GM21515 (cell line): ENCODE results near the gene TDRD9.
"Not testable (repeated sequence)": the region's sequence is repeated elsewhere in the genome, so short reads cannot be mapped to it uniquely, and the experiment has no call there.

Experiments
- ATAC-seq: cut with Tn5 transposase; IDR thresholded peaks from one replicate; pipeline ENCODE4 v1.9.1; 2021; ENCODE audit not compliant: unreplicated experiment

The TDRD9 gene

DNA sequence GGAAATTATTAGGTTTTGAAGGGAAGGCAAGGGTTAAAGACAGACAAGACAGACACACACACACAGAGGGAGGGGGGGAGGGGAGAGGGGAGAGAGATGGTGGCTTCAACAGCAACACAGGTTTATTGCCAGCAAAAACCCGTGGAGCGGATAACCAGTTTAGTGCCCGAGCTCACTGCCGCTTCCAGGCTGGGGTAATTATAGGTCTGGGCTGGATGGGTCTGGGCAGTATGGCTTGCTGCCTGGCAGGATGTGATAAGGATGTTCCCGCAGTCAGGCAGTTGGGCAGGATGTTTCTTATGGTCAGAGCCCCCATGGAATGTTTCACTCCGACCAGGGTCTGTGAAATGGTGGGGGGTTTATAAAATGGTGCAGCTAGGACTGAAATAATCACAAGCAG is 4.4 kb upstream of the TDRD9 start:
- no peak for ATAC-seq

DNA sequence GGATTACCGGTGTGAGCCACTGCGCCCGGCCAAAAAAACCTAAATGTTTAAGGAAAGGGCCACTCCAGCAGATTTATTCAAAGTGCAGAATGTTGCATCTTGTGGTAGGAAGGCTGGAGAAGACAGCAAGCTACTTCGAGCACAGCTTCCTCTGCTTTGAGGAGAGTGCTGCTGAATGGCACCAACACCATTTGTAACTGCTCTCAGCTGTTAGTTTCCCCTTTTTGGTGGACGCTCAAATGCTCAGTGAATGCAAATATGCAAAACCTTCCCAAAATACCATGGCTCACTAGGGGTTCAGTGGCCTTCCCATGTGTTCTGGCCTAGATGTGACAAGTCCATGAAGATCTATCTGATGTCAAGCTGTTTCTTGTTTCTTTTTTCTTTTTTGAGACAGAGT is 2.9 kb upstream of the TDRD9 start:
- ATAC-seq, result no peak

DNA sequence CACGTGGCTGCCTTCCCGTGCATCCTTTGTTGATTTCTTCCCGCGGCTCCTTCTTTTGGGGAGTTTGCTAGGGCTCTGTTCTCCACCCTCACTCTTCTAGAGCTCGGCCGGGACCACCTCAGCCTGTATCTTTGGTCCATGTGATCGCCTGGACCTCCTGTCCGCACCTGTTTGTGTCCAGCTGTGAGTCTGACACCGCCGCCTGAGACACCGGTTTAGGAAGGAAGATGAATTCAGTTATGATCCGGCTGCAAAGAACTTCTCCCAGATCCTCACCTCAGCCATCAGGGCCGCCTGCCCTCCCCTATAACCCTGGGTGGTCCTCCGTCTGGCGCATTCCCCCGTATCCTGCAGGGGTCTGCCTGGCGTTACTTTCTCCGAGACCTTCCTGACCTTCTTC is 690 bp upstream of the TDRD9 start:
- no peak for ATAC-seq

DNA sequence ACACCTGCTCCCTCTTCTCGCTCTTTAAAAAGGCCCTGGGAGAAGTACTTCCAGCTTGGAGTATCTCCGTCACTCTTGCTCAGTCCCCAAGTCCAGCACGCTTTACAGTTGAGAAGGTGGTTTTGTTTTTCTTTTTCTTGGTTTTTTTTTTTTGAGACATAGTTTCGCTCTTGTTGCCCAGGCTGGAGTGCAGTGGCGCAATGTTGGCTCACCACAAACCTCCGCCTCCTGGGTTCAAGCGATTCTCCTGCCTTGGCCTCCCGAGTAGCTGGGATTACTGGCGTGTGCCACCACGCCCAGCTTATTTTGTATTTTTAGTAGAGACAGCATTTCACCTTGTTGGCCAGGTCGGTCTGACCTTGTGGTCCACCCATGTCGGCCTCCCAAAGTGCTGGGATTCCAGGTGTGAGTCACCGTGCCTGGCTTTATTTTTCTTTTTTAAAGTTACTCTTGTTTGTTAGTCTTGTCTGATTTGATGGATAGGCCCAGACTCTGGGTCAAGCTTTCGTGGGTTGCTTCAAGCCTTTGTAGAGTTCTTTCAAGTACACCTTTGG is 1.9 kb downstream of the TDRD9 start:
- ATAC-seq, result no peak

DNA sequence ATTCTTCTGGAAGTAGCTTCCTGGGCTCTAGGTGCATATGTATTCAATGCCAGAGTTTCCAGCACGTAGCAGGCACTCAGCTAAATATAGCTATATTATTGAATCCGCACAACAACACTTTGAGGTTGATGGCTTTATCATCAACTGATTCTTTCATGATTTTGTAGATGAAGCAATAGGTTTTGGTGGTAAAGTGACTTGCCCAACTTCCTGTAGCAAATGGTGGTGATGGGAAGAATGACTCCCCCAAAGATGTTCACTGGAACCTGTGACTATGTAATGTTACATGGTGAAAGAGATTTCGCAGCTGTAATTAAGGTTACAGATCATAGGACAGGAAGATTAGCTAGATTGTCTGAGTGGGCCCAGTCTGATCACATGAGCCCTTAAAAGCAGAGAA is 3.2 kb downstream of the TDRD9 start:
- ATAC-seq, result no peak

DNA sequence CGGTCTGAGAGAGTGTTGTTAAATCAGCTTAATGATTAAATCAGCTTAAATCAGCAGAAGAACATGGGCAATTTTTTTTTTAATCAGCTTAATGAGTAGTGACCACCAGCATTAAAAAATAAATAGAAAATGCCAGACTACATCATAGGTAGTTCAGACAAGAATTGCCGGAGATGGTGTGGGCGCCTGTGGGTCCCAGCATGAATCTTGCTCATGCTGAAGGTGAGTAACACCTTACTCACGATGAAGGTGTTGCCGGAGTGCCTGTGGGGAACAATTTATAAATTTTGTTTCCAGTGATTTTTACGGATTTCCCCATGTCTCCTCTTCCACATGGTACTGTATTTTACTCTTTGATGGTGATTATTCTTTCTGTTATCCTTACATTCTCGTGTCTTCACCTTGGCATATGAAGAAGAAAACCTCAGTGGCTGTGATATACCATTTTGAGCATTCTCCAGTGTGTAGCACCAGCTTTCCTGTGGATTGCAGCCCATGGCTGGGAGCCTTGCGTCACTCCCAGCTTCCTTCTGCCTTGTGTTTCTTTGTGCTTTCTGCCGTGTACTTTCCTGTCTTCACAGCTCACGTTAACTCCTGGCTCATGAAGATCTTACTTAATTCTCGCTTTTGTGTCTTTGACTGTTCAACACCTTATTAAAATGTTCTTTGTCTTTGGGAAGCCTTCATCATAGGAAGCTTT is 4.7 kb downstream of the TDRD9 start:
- ATAC-seq, result no peak

DNA sequence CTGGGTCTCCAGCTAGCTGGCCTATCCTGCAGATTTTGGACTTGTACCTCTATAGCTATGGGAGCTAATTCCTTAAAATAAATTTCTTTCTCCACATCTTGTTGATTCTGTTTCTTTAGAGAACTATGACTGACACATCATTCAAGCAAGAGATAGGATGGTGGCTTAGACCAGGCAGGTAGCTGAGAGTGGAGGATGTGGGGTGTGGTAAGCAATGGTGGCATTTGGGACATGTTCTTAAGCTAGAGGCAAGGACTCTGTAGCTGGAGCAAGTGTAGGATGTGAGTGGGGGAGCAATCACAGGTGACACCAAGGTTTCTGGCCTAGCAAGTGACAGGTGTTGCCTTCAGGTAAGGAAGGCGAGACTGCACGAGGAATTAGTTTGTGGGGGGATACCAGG is 6.8 kb downstream of the TDRD9 start:
- no peak for ATAC-seq

DNA sequence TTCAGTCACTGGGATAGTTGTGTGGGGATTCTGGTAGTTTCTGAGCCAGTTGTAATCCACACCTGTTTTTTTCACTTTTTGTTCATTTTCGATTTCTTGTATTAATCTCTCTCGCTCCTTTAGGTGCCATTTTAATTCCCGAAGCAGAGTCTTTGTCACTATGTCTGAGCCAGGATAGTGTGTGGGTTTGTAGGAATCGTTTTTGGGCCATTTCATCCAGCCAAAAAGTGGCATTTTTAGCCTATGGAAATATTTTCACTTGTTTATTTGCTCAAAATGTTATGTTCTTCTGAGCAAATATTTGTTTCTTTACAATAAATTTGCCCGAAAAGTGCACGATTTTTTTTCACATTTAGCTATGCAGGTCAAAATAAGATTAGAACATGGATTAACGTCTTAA is 13.2 kb downstream of the TDRD9 start:
- no peak for ATAC-seq

DNA sequence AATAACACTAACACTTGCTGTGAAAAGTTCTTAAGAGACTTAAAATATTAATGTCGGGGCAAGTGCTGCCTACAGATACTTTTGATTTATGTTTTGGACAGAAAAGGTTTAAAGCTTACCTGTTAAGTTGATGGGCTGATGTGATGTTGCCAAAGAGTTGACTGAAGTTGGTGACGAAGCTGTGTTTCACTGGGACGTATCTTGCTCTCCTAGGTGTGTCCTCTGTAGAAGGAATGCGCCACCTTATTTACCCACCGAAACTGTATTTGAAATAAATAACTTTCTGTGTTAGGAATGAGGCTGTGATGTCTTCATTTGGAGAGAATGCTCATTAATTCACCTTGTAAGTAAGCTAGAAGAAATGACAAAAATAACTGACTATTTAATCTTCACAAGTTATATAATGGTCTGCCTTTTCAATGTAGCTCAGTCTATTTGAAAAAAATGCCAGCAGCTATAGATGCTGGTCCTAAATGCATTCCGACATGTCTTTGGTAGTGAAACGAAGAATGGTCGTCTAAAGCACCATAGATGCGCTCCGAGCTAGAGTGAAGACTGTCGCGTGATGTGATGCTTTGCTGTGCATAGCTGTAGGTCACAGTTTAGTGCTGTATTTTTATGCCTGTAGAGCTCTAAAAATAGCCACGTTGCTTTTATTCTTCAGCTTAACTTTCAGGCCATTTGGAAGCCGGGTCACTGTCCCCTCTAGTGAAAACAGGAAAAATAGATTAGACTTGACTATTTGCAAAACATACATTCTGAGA is 13.9 kb downstream of the TDRD9 start, which contains the start of gene RD3L:
RD3L (minus strand) TSS at position 557 of the 764 bp plus-strand sequence. CDS start 834 bp downstream, outside the sequence.
- no peak for ATAC-seq

DNA sequence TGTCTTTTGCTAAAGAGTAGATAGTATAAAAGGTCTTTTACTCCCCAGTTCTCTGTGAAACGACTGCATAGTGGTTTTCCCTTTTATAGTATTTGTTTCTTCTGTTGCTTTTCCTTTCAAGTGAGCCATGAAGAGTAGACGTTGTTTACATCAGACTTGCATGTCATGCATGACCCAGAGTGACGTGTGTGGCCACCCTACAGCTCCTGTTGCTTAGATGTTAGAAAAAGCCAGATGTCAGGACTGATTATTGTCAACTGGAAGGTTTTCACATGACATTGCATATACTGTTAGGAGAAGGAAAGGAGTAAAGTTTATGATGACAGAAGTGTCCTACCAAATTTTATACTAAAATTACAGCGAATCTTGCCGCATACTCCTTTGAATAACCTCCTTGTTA is 15.4 kb downstream of the TDRD9 start:
- ATAC-seq, result no peak

DNA sequence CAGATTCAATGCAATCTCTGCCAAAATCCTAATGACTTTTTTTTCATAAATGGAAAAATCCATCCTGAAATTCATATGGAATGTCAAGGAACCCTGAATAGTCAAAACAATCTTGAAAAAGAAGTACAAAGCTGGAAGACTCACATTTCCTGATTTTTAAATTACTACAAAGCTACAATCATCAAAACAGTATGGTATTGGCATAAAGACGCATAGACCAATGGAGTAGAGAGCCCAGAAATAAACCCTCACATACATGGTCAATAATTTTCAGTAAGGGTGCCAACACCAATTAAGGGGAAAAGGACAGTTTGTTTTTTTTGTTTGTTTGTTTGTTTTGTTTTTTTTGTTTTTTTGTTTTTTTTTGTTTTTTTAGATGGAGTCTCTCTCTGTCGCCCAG is 18.7 kb downstream of the TDRD9 start:
- ATAC-seq, result no peak

DNA sequence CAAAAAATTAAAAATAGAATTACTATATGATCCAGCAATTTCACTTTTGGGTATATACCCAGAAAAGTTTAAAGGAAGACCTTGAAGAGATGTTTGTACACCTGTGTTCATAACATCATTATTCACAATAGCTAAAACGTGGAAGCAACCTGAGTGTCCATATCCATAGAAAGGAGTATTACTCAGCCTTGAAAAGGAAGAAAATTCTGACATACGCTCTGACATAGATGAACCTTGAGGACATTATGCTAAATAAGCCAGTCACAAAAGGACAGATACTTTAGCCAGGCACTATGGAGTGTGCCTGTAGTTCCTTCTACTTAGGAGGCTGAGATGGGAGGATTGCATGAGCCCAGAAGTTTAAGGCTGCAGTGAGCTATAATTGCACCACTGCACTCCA is 20.2 kb downstream of the TDRD9 start:
- no peak for ATAC-seq

DNA sequence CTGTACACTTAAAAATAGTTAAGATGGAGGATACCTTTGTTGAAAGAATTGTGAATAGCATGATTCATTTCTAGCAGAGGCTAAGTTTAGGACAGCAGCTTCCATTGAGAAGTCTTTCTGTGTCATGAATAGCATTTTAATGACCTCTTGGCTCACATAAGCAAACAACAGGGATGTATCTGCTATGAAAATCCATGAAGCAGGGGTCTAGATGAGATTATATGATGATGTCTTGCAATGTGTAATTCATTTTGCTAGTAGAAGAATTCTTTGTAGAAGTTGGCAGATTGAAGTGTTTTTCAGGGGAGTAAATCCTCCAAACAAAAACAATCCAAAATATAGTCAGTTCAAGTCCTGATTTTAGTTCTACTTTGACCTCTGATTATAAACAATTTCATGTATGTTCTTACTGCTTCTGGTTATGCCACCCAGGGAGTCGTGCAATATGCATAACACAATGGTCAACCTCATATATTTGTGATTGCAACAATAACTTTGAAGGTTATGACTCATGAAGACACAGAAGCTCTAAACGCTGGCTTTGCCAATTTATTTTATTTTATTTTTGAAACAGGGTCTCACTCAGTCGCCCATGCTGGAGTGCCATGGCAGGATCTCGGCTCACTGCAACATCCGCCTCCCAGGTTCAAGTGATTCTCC is 21.0 kb downstream of the TDRD9 start:
- ATAC-seq, result no peak

DNA sequence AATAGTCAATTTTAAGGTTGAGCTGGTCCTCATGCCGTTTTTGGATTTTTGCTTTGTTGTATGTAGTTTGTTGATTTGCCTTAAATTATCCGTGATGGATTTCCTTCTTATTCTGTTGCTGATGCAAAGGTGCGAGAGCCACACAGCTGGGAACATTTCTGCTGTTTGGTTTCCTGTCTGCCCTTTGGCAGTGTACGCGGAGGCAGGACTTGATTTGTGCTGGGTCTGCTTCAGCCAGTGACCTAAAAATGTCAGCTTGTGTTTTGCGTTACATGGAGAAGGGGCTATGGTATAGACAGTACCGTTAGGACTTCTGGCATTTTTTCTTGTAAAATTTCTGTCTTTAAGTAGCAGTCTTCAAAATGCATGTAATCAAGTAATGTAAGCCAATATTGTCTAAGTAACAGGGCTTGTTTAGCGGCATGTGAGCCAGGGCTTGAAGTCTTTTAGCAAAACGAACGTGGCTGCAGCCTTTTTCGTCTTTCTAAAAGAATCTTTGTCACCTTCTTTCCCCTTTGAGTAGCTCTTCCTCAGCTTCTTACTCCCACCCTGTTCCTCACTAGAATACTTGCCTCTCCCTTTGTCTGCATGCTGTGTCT is 32.3 kb downstream of the TDRD9 start:
- ATAC-seq, result no peak

DNA sequence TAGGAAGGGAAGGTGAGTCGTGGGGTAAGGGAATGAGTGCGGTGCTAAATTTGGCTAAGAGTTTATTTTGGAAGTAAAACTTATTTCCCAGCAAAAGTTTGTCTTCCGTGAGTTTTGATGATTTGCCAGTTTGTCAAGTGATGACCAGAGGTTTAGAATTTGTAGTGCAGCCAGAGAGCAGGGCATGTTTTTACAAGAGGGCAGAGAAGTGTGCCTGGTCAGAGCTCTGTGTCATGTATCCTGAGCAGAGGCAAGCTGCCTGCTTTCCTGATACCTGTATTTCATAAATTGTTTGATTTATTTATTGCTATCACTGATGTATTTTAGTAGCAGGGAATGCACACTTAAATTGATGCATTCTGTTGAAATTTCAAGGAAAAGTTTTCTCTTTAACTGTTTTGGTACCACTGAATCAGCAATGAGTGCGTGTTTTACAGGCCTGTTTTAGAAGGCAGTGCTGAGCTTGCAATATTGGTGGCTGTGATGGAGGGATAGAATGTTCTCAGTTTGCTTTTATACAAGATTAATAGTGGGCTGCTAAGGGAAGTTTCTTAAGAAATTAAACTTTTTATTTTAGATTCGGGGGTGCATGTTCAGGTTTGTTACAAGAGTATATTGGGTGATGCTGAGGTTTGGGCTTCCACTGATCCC is 33.8 kb downstream of the TDRD9 start:
- no peak for ATAC-seq

DNA sequence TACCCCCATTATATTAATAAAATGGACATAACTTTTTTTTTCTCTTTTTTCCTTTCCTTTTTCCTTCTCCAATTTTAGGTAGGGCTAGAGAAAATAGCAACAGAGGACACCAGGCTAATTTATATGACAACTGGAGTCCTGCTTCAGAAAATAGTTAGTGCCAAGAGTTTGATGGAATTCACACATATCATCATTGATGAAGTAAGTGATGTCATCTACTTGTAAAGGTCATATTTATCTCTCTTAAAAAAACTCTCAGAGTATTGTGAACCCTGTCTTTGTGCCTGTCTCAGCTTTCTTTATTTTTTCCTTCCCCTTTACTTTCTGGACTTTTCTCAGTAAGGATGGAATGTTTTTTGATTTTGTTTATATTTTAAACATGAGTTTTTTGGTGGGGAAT is 38.4 kb downstream of the TDRD9 start:
- no peak for ATAC-seq

DNA sequence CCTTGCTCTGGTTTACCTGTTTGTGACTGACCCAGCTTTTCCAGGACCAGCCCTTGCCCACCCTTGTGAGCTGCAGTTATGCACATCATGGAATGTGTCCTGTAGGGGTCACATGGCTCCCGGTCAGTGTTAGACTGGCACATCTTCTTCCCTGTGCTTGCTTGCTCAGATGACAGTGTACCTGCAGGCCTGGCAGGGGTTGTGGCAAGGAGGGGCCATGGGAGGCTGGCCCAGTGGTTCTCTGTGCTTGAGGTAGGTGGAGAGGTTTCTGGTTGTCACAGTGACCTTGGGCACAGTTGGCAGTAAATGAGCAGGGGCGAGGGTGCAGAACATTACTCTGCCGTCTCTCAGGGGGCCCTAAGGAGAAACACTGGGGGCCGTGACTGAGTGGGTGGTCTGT is 41.7 kb downstream of the TDRD9 start:
- no peak for ATAC-seq

DNA sequence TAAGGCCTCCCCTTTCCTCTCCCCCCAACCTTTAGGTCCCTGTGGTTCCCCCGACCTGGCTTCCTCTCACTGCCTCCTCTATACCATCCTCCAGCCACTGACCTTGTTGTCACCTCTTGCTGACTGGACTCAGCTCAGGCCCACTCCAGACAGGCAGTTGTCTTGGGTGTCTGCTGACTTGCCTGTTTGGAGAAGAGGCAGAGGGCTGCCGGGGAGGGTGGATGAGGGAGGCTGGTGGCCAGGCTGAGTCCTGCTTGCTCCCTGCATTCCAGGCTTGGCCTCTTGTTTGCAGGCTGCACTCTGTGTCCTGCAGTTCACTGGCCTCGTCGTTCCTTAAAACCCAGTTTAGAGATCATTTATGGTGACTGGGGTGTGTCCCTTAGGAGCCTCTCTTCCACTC is 45.1 kb downstream of the TDRD9 start:
- ATAC-seq, result no peak

DNA sequence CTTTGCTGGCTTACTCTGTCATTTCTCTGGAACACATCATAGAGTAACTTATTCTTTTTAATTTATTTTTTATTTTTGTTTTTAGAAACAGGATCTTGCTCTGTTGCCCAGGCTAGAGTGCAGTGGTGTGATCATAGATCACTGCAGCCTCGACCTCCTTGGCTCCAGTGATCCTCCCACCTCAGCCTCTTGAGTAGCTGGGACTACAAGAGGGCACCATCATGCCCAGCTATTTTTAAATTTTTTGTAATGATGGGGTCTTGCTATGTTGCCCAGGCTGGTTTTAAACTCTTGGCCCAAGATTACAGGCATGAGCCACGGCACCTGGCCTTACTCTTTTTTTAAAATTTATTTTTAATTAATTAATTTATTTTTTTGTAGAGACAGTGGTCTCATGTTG is 46.3 kb downstream of the TDRD9 start:
- ATAC-seq, result no peak

DNA sequence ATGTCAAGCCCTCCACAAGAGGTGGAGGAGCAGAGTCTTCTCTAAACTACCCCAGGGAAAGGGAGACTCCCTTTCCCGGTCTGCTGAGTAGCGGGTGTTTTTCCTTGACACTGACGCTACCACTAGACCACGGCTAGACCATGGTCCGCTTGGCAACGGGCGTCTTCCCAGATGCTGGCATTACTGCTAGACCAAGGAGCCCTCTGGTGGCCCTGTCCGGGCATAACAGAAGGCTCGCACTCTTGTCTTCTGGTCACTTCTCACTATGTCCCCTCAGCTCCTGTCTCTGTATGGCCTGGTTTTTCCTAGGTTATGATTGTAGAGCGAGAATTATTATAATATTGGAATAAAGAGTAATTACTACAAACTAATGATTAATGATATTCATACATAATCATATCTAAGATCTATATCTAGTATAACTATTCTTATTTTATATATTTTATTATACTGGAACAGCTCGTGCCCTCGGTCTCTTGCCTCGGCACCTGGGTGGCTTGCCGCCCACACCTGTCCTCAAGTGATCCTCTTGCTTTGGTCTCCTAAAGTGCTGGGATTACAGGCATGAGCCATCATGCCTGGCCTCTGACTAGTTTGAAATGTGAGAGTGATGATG is 52.5 kb downstream of the TDRD9 start:
- not testable (repeated sequence) for ATAC-seq
